ENCODE results near the gene UQCRC1.

DNA sequence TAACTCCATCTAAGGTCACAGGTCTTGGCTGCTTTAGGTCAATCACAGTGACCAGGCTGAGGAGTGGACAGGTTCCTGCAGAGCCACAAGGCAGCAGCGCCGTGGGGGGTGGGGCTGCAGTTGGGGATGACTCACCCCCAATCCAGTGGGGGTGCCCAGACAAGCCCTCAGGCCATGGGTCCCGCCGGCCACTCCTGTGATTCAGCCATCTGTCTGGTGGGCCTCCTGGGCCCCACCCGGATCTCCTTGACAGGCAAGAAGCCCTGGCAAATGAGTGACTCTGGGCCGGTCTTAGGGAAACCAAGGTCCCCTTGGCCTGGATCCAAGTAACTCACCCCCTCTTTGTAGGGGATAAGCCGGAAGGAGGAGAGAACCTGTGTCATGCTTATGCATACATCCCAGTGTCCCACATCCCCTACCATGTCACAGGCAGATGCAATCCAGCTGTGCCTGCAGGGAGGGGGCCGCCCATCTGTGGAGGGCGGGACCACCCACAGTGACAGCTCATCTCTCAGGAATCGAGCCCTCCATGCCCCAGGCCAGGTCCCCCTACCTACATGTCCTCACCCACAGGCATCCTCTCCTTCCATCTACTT lies 13.8 kb downstream of the UQCRC1 start:
- TF ChIP-seq, protein P1, sequence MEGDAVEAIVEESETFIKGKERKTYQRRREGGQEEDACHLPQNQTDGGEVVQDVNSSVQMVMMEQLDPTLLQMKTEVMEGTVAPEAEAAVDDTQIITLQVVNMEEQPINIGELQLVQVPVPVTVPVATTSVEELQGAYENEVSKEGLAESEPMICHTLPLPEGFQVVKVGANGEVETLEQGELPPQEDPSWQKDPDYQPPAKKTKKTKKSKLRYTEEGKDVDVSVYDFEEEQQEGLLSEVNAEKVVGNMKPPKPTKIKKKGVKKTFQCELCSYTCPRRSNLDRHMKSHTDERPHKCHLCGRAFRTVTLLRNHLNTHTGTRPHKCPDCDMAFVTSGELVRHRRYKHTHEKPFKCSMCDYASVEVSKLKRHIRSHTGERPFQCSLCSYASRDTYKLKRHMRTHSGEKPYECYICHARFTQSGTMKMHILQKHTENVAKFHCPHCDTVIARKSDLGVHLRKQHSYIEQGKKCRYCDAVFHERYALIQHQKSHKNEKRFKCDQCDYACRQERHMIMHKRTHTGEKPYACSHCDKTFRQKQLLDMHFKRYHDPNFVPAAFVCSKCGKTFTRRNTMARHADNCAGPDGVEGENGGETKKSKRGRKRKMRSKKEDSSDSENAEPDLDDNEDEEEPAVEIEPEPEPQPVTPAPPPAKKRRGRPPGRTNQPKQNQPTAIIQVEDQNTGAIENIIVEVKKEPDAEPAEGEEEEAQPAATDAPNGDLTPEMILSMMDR (IDR thresholded peaks at IDR 0.05; ENCODE audit: low read depth, low read length): no peak
- TF ChIP-seq, protein P2, sequence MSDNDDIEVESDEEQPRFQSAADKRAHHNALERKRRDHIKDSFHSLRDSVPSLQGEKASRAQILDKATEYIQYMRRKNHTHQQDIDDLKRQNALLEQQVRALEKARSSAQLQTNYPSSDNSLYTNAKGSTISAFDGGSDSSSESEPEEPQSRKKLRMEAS (IDR thresholded peaks at IDR 0.05; ENCODE audit: low read depth, low read length): no peak

All from NB4 (cell line).